GM10266 (cell line): ENCODE measurements around the gene KYNU.

ENCODE experiments used
- DNase-seq: peaks from one replicate; pipeline ENCODE4 v3.0.0; 2012; ENCODE audit errors: extremely low spot score
- CTCF ChIP-seq: IDR thresholded peaks from 2 replicates; pipeline ENCODE4 v1.5.1; 2012; ENCODE audit warnings: mild to moderate bottlenecking, low read depth; ENCODE audit not compliant: control insufficient read depth, insufficient read depth; ENCODE audit errors: missing control alignments

Gene KYNU

GRCh38 chr2:142872882-142873724, 4.4 kb upstream of the KYNU start:
- no peak for TF ChIP-seq CTCF
- no peak for DNase-seq

- no peak for TF ChIP-seq CTCF
- DNase-seq, result no peak
Observed at GRCh38 chr2:142873831-142874287, 3.6 kb upstream of the KYNU start.

- no peak for DNase-seq
- no peak for TF ChIP-seq CTCF
Observed at GRCh38 chr2:142874293-142874814, 3.1 kb upstream of the KYNU start.

- no peak for DNase-seq
- TF ChIP-seq CTCF, result no peak
Observed at GRCh38 chr2:142875010-142875409, 2.5 kb upstream of the KYNU start.

GRCh38 chr2:142875652-142876051, 1.8 kb upstream of the KYNU start:
- no peak for DNase-seq
- TF ChIP-seq CTCF, result no peak

GRCh38 chr2:142876423-142876822, 1.0 kb upstream of the KYNU start:
- TF ChIP-seq CTCF, result peak; percentile 15
- no peak for DNase-seq

GRCh38 chr2:142878031-142878678, 691 bp downstream of the KYNU start:
- DNase-seq, result no peak
- TF ChIP-seq CTCF, result no peak
